HEK293 (cell line): ENCODE results near the gene FPGS.

ENCODE experiments used
- CTCF ChIA-PET: fragments of 350-600 bp; formaldehyde crosslinking; extraction: SDS; loops from one replicate; lab custom pipeline; 2021; ENCODE audit warnings: antibody characterized with exemption; lab: Yijun Ruan, JAX
- POLR2A ChIA-PET: fragments of 300-600 bp; formaldehyde crosslinking; extraction: SDS; loops from one replicate; lab custom pipeline; 2020; ENCODE audit warnings: antibody characterized with exemption, inconsistent platforms; lab: Yijun Ruan, JAX
- H3K27ac ChIP-seq: fragments of 200-500 bp; sonication (Bioruptor generic); 2 replicates; pipeline ENCODE4 v1.5.1; 2014; ENCODE audit warnings: low read depth, low read length, control low read depth, inconsistent platforms; ENCODE audit errors: extremely low read depth
- H3K36me3 ChIP-seq, 2 experiments: fragments of 200-500 bp in 1 of 2; sonication (Bioruptor generic) in 1 of 2; 1 replicate in 1 of 2; 2 replicates in 1 of 2; pipeline ENCODE4 v1.5.1; 2014 to 2017; ENCODE audit warnings: inconsistent platforms in 2 of 2, low read length in 2 of 2; ENCODE audit not compliant: control insufficient read depth in 2 of 2, insufficient read depth in 1 of 2
- H3K4me1 ChIP-seq: fragments of 200-500 bp; sonication (Bioruptor generic); 2 replicates; pipeline ENCODE4 v1.5.1; 2014; ENCODE audit warnings: mild to moderate bottlenecking, low read length, inconsistent platforms; ENCODE audit not compliant: control insufficient read depth, insufficient read depth
- H3K4me3 ChIP-seq: 2 replicates; pipeline ENCODE4 v1.5.1; 2011; ENCODE audit warnings: low read depth, mild to moderate bottlenecking, control low read depth, low read length, moderate library complexity
- H3K9me3 ChIP-seq: fragments of 200-500 bp; sonication (Bioruptor generic); 2 replicates; pipeline ENCODE4 v1.5.1; 2014; ENCODE audit warnings: low read depth, low read length, inconsistent platforms; ENCODE audit not compliant: control insufficient read depth, insufficient read depth
- BCL11B ChIP-seq: fragments of 450-650 bp; formaldehyde crosslinking; IDR thresholded peaks from 2 replicates; pipeline ENCODE4 v1.5.1; 2016; ENCODE audit warnings: low read depth, missing biosample characterization, missing genetic modification characterization
- ZBTB7A ChIP-seq: fragments of 450-650 bp; formaldehyde crosslinking; IDR thresholded peaks from 2 replicates; pipeline ENCODE4 v1.5.1; 2016; ENCODE audit warnings: low read depth, missing biosample characterization, missing genetic modification characterization
- ZFP3 ChIP-seq: fragments of 450-650 bp; formaldehyde crosslinking; IDR thresholded peaks from 2 replicates; pipeline ENCODE4 v1.5.1; 2016; ENCODE audit warnings: low read depth, missing biosample characterization, missing genetic modification characterization
- ZNF146 ChIP-seq: fragments of 450-650 bp; formaldehyde crosslinking; IDR thresholded peaks from 2 replicates; pipeline ENCODE4 v1.5.1; 2016; ENCODE audit warnings: missing biosample characterization, missing genetic modification characterization
- ZNF155 ChIP-seq: fragments of 450-650 bp; formaldehyde crosslinking; IDR thresholded peaks from 2 replicates; pipeline ENCODE4 v1.5.1; 2016; ENCODE audit warnings: missing biosample characterization, missing genetic modification characterization
- ZNF211 ChIP-seq: fragments of 450-650 bp; formaldehyde crosslinking; IDR thresholded peaks from 2 replicates; pipeline ENCODE4 v1.5.1; 2016; ENCODE audit warnings: low read depth, missing biosample characterization, missing genetic modification characterization
- ZNF223 ChIP-seq: fragments of 450-650 bp; formaldehyde crosslinking; IDR thresholded peaks from 2 replicates; pipeline ENCODE4 v1.5.1; 2016; ENCODE audit warnings: missing biosample characterization, missing genetic modification characterization
- ZNF26 ChIP-seq: fragments of 450-650 bp; formaldehyde crosslinking; IDR thresholded peaks from 2 replicates; pipeline ENCODE4 v1.5.1; 2016; ENCODE audit warnings: missing biosample characterization, missing genetic modification characterization
- ZNF266 ChIP-seq: fragments of 450-650 bp; formaldehyde crosslinking; IDR thresholded peaks from 2 replicates; pipeline ENCODE4 v1.5.1; 2016; ENCODE audit warnings: missing biosample characterization, missing genetic modification characterization, low read depth
- ZNF280C ChIP-seq: fragments of 450-650 bp; formaldehyde crosslinking; IDR thresholded peaks from 2 replicates; pipeline ENCODE4 v1.5.1; 2016; ENCODE audit warnings: missing biosample characterization, missing genetic modification characterization
- ZNF366 ChIP-seq: fragments of 450-650 bp; formaldehyde crosslinking; conservative IDR thresholded peaks from 2 replicates; pipeline ENCODE4 v1.5.1; 2016; ENCODE audit warnings: missing biosample characterization, missing genetic modification characterization
- ZNF37A ChIP-seq: fragments of 450-650 bp; IDR thresholded peaks from 2 replicates; pipeline ENCODE4 v1.5.1; 2018; ENCODE audit warnings: missing biosample characterization, missing genetic modification characterization
- ZNF501 ChIP-seq: fragments of 450-650 bp; formaldehyde crosslinking; IDR thresholded peaks from 2 replicates; pipeline ENCODE4 v1.5.1; 2016; ENCODE audit warnings: missing biosample characterization, missing genetic modification characterization
- ZNF558 ChIP-seq: fragments of 450-650 bp; formaldehyde crosslinking; IDR thresholded peaks from 2 replicates; pipeline ENCODE4 v1.5.1; 2016; ENCODE audit warnings: missing biosample characterization, missing genetic modification characterization
- ZNF660 ChIP-seq: fragments of 450-650 bp; IDR thresholded peaks from 2 replicates; pipeline ENCODE4 v1.5.1; 2018; ENCODE audit warnings: missing biosample characterization, mild to moderate bottlenecking, missing genetic modification characterization
- ZNF677 ChIP-seq: fragments of 450-650 bp; IDR thresholded peaks from 2 replicates; pipeline ENCODE4 v1.5.0; 2018; ENCODE audit warnings: missing biosample characterization, mild to moderate bottlenecking, missing genetic modification characterization, moderate library complexity
- ZNF704 ChIP-seq: fragments of 450-650 bp; formaldehyde crosslinking; IDR thresholded peaks from 2 replicates; pipeline ENCODE4 v1.5.1; 2016; ENCODE audit warnings: missing biosample characterization, missing genetic modification characterization
- ZSCAN30 ChIP-seq: fragments of 450-650 bp; IDR thresholded peaks from 2 replicates; pipeline ENCODE4 v1.5.1; 2018; ENCODE audit warnings: missing biosample characterization, mild to moderate bottlenecking, missing genetic modification characterization, moderate library complexity

Gene FPGS

GRCh38 chr9:127786773-127787104, 15.9 kb upstream of the FPGS start (continued):
- peak; percentile 62 for TF ChIP-seq ZNF677 (tag by site-specific recombination)
- no peak for TF ChIP-seq ZNF366 (tag by site-specific recombination)
- no peak for TF ChIP-seq ZNF266
- no peak for TF ChIP-seq ZSCAN30 (tag by site-specific recombination)
- TF ChIP-seq ZNF26 (tag by site-specific recombination), result no peak
- no peak for TF ChIP-seq ZNF223 (tag by site-specific recombination)
- TF ChIP-seq ZFP3 (tag by site-specific recombination), result no peak
- TF ChIP-seq ZBTB7A (tag by site-specific recombination), result no peak
- no peak for TF ChIP-seq ZNF155 (tag by site-specific recombination)
- TF ChIP-seq ZNF501 (tag by site-specific recombination), result 0 out of 2 replicates have a peak, but pooled peaks have one; percentile 14

- TF ChIP-seq ZNF558 (tag by site-specific recombination) (no peak), ZNF704 (tag by site-specific recombination) (no peak), ZNF660 (no peak)
- TF ChIP-seq, all 188 proteins: peak for 0
- no peaks in the 10 kb centered on the region for H3K9me3 ChIP-seq
- no peak overlapping the region for H3K4me3 ChIP-seq
- no peak overlapping the region for H3K27ac ChIP-seq
- H3K36me3 ChIP-seq, result peaks cover 16 to 65% of the 10 kb centered on the region in 2 experiments
- ChIA-PET CTCF (interaction anchor here (1.0 to 6.2 kb wide), 5 partner anchors 25 to 198 kb away, joined by 4 to 44 read pairs (median 4); no protein-coding TSS in a partner anchor), POLR2A (interaction anchor here (0.9 to 1.2 kb wide), 2 partner anchors 15 to 81 kb away, joined by 3 read pairs; no protein-coding TSS in a partner anchor)
- H3K4me1 ChIP-seq, result no peaks in the 10 kb centered on the region
Observed at GRCh38 chr9:127788337-127789011, 14.2 kb upstream of the FPGS start.

- CTCF ChIA-PET, result interaction anchor here (1.2 to 6.2 kb wide), 3 partner anchors 22 to 199 kb away, joined by 3 to 44 read pairs (median 4); no protein-coding TSS in a partner anchor
Observed at GRCh38 chr9:127789179-127789578, 13.5 kb upstream of the FPGS start.

More at GRCh38 chr9:127789179-127789578, 13.5 kb upstream of the FPGS start:
- Histone ChIP-seq H3K9me3 (no peaks in the 10 kb centered on the region), H3K4me3 (no peak overlapping the region), H3K4me1 (no peaks in the 10 kb centered on the region), H3K27ac (no peak overlapping the region), H3K36me3 (peaks cover 16 to 67% of the 10 kb centered on the region in 2 experiments)
- TF ChIP-seq ZNF211 (tag by site-specific recombination) (no peak), ZNF37A (tag by site-specific recombination) (no peak), ZNF280C (tag by site-specific recombination) (no peak), ZNF146 (tag by site-specific recombination) (no peak), BCL11B (tag by site-specific recombination) (no peak)
- POLR2A ChIA-PET, result no interaction called here
